ENCODE data around the gene ICAM4.
"Not testable (repeated sequence)": the region's sequence is repeated elsewhere in the genome, so short reads cannot be mapped to it uniquely, and the experiment has no call there.

The ICAM4 gene

DNA sequence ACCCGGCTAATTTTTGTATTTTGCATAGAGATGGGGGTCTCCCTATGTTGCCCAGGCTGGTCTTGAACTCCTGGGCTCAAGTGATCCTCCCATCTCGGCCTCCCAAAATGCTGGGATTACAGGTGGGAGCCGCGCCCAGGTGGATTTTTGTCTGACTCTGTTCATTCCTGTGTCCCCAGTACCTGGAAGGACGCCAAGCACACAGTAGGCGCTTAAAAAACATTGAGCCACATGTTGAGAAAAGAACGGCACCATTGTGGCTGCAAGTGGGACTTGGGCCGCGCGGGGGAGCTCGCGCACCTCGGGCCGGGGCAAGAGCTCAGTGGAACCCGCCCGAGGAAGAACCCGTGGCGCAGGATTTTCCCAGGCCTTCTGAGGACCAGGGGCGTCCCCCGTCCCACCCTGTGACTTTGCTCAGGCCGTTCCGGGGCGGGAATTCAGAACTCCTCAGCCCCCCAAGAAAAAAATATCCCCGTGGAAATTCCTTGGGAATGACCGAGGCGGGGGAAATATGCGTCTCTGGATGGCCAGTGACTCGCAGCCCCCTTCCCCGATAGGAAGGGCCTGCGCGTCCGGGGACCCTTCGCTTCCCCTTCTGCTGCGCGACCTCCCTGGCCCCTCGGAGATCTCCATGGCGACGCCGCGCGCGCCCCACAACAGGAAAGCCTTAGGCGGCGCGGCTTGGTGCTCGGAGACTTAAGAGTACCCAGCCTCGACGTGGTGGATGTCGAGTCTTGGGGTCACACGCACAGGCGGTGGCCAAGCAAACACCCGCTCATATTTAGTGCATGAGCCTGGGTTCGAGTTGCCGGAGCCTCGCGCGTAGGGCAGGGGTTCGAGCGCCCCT lies 17.2 kb upstream of the ICAM4 start:
- peak; percentile 80 to 88 for DNase-seq

DNA sequence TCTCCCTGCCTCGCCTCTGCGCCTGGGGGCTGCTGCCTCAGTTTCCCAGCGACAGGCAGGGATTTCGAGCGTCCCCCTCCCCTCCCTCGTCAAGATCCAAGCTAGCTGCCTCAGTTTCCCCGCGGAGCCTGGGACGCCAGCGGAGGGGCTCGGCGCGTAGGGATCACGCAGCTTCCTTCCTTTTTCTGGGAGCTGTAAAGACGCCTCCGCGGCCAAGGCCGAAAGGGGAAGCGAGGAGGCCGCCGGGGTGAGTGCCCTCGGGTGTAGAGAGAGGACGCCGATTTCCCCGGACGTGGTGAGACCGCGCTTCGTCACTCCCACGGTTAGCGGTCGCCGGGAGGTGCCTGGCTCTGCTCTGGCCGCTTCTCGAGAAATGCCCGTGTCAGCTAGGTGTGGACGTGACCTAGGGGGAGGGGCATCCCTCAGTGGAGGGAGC lies 16.6 kb upstream of the ICAM4 start:
- DNase-seq: peak; percentile 52 to 57

DNA sequence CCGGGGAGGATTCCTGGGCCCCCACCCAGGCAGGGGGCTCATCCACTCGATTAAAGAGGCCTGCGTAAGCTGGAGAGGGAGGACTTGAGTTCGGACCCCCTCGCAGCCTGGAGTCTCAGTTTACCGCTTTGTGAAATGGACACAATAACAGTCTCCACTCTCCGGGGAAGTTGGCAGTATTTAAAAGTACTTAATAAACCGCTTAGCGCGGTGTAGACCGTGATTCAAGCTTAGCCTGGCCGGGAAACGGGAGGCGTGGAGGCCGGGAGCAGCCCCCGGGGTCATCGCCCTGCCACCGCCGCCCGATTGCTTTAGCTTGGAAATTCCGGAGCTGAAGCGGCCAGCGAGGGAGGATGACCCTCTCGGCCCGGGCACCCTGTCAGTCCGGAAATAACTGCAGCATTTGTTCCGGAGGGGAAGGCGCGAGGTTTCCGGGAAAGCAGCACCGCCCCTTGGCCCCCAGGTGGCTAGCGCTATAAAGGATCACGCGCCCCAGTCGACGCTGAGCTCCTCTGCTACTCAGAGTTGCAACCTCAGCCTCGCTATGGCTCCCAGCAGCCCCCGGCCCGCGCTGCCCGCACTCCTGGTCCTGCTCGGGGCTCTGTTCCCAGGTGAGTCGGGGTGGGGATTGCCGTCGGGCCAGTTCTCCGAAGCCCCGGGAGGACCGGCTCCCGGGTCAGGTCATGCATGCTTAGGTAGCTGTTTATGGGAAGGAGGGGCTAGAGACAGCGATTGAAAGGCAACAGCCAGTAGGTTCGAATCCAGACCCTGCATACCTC lies 15.9 kb upstream of the ICAM4 start, which contains the start of gene ICAM1:
TSS of gene ICAM1 (plus strand) at position 505 of the 779 bp plus-strand sequence. CDS start at position 545, 40 bp downstream.
- DNase-seq: peak; percentile 64 to 72

DNA sequence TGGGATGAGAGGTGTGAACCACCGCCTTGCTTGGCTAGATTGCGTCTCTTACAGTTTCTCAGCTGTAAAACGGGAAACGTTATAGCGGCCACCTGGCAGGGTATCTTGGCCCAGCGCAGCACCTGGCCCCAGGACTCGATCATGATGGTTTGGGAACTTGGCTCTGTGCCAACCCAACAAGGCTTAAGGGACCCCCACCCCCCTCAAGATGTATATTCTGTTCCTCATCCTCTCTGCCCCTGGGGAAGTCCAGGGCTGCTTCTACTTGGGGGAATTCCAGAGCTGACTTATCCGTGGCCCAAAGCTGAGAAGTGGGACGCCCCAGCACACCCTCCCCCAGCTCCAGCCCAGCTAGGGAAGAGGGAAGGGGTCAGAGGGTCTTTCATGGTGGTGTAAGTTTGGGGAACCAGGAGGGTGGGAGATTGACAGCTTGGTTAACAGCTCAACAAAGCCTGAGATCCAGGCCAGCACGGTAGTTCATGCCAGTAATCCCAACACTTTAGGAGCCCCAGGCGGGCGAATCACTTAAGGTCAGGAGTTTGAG lies 15.1 kb upstream of the ICAM4 start:
- DNase-seq: peak; percentile 21 to 43

DNA sequence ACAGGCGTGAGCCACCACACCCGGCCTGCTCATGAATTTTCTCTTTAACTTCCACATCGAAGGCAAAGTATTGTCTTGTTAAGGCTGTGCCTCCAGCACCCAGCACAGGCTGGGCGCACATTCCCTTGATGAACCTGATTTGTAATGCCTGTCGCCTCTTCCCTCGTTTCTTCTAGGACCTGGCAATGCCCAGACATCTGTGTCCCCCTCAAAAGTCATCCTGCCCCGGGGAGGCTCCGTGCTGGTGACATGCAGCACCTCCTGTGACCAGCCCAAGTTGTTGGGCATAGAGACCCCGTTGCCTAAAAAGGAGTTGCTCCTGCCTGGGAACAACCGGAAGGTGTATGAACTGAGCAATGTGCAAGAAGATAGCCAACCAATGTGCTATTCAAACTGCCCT lies 12.2 kb upstream of the ICAM4 start:
- DNase-seq: no peak

DNA sequence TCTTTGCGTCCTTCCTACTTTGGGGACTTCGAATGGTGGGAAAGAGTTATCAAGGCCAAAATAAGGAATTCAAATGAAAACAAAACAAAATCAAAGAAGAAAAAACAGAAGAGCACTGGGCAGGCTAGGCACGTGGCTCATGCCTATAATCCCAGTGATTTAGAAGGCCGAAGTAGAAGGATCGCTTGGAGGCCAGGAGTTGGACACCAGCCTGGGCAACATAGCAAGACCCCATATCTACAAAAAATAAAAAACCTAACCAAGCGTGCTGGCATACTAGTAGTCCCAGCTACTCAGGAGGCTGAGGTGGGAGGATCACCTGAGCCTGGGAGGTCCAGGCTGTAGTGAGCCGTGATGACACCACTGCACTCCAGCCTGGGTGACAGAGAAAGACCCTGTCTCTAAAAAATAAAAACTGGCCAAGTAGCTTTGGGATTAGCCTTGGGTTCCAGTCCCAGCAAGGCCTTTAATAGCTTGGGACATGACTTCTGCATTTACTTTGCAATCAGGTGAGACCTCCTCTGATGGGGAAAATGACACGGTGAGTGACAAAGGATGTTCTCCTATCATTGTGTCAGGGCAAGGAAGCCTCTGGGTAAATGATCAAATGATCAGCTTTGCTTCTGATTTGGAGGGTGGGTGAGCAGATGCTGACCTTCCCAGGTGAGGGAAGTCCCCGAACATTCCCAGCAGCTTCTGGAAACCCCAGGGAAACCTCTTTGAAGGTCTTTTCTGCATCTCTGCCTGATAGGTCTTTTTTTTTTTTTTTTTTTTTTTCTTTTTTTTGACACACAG lies 8.8 kb upstream of the ICAM4 start:
- DNase-seq: no peak

DNA sequence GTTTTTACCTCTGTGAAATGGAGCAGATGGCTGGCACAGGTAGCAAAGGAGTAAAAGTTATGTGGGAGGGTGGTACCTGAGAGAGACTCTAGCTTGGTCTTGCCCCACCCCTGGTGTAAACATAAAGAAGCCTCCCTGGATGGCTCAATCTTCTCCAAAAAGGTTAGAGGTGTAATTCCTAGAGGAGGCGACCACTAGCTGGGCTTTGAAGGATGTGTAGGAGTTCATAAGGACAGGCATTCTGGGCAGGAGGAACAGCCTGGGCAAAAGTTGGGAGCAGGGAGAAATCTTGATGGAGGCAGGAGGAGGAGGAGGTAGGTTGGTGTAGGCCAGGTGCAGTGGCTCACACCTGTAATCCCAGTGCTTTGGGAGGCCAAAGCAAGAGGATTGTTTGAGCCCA lies 7.8 kb upstream of the ICAM4 start:
- no peak for DNase-seq

DNA sequence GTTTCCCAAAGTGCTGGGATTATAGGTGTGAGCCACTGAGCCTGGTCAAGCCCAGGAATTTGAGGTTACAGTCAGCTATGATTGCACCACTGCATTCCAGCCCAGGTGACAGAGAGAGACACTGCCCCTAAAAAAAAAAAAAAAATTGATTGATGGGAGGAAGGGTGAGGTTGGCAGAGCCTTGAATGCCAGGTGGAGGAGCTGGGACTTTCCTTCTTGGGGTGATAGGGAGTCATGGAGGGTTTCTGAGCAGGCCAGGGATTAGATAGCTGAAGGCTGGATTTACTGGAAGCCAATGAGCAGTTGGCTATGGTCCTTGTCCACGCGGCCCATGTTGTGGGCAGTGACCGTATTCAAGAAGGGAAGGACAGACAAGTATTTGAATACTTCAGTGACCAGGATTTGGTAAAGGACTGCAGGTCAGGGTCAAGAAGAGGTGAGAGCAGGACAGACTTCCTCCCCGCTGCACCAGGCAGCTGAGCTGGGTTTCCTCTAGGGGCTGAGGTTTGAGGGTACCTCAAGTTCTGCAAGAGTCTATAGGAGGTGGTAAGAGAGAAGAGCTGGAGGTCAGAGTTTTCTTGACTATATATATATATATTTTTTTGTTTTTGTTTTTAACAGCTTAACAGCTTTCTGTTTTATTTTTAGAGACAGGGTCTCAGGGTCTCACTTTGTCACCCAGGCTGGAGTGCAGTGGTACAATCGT lies 6.9 kb upstream of the ICAM4 start:
- DNase-seq: no peak

DNA sequence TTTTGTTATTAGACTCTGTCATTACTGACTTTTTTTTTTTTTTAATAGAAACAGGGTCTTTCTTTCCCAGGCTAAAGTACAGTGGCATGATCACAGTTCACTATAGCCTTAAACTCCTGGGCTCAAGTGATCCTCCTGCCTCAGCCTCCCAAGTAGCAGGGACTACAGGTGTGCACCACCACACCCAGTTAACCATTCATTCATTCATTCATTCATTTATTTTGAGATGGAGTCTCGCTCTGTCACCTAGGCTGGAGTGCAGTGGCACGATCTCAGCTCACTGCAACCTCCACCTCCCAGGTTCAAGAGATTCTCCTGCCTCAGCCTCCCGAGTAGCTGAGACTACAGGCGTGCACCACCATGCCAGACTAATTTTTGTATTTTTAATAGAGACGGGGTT lies 4.7 kb upstream of the ICAM4 start:
- DNase-seq: not testable (repeated sequence)

DNA sequence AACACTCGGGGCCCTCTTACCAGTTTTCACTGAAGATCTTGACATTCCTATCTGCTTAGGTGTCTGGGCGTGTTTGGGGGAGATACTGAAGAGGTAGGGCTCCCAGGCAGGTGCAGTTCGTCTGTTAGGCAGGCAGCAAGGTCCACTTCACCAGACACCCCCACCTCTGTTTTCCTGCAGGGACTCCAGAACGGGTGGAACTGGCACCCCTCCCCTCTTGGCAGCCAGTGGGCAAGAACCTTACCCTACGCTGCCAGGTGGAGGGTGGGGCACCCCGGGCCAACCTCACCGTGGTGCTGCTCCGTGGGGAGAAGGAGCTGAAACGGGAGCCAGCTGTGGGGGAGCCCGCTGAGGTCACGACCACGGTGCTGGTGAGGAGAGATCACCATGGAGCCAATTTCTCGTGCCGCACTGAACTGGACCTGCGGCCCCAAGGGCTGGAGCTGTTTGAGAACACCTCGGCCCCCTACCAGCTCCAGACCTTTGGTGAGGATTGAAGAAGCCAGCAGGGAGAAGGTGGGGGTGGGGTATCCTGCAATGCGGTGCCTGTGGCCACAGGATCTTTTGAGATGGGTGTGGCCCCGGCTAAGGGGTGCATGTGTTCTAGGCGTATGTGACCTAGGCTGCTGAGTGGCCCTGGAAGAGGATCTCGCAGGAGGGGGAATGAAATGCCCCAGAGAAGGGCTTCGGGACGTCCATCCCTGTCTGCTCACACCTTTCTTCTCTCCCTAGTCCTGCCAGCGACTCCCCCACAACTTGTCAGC lies 3.3 kb upstream of the ICAM4 start:
- DNase-seq: no peak

DNA sequence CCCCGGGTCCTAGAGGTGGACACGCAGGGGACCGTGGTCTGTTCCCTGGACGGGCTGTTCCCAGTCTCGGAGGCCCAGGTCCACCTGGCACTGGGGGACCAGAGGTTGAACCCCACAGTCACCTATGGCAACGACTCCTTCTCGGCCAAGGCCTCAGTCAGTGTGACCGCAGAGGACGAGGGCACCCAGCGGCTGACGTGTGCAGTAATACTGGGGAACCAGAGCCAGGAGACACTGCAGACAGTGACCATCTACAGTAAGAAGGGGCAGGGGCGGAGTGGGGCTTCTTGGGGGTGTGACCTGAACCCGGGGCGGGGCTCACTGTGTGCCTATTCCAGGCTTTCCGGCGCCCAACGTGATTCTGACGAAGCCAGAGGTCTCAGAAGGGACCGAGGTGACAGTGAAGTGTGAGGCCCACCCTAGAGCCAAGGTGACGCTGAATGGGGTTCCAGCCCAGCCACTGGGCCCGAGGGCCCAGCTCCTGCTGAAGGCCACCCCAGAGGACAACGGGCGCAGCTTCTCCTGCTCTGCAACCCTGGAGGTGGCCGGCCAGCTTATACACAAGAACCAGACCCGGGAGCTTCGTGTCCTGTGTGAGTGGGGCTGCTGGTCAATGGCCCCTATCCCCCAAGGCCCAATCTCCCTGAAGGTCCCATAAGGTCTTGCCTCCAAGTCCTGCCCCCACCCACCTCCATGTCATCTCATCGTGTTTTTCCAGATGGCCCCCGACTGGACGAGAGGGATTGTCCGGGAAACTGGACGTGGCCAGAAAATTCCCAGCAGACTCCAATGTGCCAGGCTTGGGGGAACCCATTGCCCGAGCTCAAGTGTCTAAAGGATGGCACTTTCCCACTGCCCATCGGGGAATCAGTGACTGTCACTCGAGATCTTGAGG lies 2.4 kb upstream of the ICAM4 start:
- DNase-seq: no peak

DNA sequence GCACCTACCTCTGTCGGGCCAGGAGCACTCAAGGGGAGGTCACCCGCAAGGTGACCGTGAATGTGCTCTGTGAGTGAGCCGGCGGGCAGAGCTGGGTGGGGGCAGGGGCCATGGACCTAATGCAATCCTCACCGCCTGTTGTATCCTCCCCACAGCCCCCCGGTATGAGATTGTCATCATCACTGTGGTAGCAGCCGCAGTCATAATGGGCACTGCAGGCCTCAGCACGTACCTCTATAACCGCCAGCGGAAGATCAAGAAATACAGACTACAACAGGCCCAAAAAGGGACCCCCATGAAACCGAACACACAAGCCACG lies 1.8 kb upstream of the ICAM4 start:
- DNase-seq: no peak

DNA sequence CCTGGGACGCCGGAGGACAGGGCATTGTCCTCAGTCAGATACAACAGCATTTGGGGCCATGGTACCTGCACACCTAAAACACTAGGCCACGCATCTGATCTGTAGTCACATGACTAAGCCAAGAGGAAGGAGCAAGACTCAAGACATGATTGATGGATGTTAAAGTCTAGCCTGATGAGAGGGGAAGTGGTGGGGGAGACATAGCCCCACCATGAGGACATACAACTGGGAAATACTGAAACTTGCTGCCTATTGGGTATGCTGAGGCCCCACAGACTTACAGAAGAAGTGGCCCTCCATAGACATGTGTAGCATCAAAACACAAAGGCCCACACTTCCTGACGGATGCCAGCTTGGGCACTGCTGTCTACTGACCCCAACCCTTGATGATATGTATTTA lies 1.4 kb upstream of the ICAM4 start:
- DNase-seq: no peak

DNA sequence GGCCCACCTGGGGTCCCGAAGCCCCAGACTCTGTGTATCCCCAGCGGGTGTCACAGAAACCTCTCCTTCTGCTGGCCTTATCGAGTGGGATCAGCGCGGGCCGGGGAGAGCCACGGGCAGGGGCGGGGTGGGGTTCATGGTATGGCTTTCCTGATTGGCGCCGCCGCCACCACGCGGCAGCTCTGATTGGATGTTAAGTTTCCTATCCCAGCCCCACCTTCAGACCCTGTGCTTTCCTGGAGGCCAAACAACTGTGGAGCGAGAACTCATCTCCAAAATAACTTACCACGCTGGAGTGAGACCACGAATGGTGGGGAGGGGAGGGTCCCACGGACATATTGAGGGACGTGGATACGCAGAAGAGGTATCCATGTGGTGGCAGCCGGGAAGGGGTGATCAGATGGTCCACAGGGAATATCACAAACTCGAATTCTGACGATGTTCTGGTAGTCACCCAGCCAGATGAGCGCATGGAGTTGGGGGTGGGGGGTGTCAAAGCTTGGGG lies 2.0 kb downstream of the ICAM4 start:
- DNase-seq: peak; percentile 45

DNA sequence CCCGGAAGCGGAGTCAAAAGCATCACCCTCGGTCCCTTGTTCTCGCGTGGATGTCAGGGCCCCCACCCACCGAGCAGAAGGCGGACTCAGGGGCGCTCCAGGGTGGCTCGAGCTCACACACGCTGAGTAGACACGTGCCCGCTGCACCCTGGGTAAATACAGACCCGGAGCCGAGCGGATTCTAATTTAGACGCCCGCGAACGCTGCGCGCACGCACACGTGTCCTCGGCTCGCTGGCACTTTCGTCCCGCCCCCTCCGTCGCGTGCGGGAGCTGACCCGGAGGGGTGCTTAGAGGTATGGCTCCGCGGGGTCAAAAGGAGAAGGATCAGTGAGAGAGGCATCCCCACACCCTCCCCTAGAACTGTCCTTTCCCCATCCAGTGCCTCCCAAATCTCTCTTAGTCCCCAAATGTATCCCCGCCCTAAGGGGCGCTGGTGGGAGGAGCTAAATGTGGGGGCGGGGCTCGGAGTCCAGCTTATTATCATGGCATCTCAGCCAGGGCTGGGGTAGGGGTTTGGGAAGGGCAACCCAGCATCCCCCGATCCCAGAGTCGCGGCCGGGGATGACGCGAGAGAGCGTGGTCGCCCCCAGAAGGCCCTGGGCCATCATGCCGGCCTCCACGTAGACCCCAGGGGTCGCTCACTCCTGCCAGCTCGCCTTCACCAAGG lies 2.5 kb downstream of the ICAM4 start:
- DNase-seq: peak; percentile 65 to 74

DNA sequence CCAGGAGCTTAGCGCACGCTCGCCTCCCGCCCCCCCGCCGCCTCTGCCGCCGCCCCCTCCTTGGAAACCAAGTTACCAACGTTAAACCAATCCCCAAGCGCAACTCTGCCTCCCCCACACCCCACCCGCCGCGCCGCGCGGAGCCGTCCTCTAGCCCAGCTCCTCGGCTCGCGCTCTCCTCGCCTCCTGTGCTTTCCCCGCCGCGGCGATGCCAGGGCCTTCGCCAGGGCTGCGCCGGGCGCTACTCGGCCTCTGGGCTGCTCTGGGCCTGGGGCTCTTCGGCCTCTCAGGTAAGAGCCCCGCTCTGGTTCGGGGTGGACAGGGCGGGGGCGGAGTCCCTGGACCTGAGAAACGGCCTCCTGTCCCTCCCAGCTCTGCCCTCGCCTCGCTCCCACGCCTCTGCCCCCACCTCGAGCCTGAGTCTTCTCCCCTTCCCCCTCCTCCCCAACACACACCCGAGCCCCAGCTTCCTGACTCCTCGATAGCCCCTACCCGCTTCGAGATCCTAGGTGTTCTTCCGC lies 3.1 kb downstream of the ICAM4 start, which contains the start of gene ICAM5:
TSS of gene ICAM5 (plus strand) at position 117 of the 521 bp plus-strand sequence. CDS start at position 209, 92 bp downstream.
- peak; percentile 54 to 78 for DNase-seq

DNA sequence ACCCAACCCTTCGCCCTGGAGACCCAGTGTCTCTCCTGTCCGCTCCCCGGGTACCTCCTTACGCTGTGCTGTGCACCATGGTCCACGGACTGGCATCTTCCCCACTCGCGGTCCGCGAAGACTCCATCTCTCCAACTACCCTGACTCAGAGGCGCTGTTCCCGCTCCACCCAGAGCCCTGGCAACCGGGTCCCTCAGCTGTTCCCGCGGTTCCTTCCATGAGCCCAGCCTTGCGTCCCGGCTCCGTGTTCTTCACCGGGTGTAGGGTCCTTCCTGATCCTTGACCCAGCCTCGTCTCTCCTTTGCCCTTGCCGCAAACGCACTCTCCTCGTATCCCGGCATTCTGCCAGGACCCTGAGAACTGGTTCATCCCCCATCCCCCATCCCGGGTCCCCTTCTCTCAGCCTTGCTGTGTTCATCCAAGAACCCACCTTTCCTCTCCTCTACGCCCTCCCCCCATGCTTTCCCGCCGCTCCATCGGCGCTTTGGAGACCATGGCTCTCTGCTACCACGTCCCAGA lies 3.7 kb downstream of the ICAM4 start:
- no peak for DNase-seq

DNA sequence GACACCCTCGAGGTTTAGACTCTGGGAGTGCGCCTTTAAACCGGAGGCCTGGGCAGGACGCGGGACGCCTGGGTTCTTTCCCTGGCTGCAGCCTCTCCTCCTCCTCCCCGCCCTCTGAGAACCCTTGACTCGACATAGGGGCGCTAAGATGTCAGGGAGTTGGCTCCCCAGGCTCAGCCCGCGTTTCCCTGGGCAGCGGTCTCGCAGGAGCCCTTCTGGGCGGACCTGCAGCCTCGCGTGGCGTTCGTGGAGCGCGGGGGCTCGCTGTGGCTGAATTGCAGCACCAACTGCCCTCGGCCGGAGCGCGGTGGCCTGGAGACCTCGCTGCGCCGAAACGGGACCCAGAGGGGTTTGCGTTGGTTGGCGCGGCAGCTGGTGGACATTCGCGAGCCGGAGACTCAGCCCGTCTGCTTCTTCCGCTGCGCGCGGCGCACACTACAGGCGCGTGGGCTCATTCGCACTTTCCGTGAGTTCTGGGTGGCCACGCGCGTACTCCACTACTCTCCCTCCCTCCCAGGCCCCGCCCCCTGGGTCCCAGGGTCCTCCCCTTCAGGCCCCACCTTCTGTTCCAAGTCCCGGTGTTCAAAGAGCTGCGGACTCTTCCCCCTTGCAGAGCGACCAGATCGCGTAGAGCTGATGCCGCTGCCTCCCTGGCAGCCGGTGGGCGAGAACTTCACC lies 4.3 kb downstream of the ICAM4 start:
- peak; percentile 53 to 63 for DNase-seq

Measured in stimulated activated CD4-positive, alpha-beta T cell treated with anti-CD3 and anti-CD28 coated beads, Interleukin-4, amount 100 ng/mL, for 4 hours (primary cell).